Stimulated activated CD4-positive, alpha-beta T cell treated with anti-CD3 and anti-CD28 coated beads, Interleukin-12 subunit alpha, Interleukin-12 subunit beta, amount 100 ng/mL, for 24 hours (primary cell): ENCODE data around the gene EEF2KMT.
A peak's percentile ranks its signal among the peaks of the same experiment; 100 is the strongest.
"Not testable (repeated sequence)": the region's sequence is repeated elsewhere in the genome, so short reads cannot be mapped to it uniquely, and the experiment has no call there.

Experiments used
- DNase-seq, 2 experiments: peaks; one replicate each; pipeline ENCODE4 v3.0.0-alpha.2; 2020; ENCODE audit warnings: low read depth in 2 of 2

EEF2KMT gene

GRCh38 chr16:5095145-5095830 is 2.3 kb downstream of the EEF2KMT start:
- not testable (repeated sequence) for DNase-seq

- DNase-seq, result not testable (repeated sequence)
These were observed 3.8 kb downstream of the EEF2KMT start for GRCh38 chr16:5093746-5094145.

GRCh38 chr16:5093081-5093480 is 4.5 kb downstream of the EEF2KMT start:
- not testable (repeated sequence) for DNase-seq

GRCh38 chr16:5090592-5090991 is 7.0 kb downstream of the EEF2KMT start:
- DNase-seq, result not testable (repeated sequence)

GRCh38 chr16:5089911-5090555 is 7.6 kb downstream of the EEF2KMT start:
- DNase-seq, result not testable (repeated sequence)

- not testable (repeated sequence) for DNase-seq
These were observed 8.7 kb downstream of the EEF2KMT start for GRCh38 chr16:5088936-5089335.

- not testable (repeated sequence) for DNase-seq
These were observed 9.4 kb downstream of the EEF2KMT start for GRCh38 chr16:5088086-5088790.

GRCh38 chr16:5085716-5086115 is 11.9 kb downstream of the EEF2KMT start:
- DNase-seq, result not testable (repeated sequence)

GRCh38 chr16:5084802-5085201 is 12.8 kb downstream of the EEF2KMT start:
- DNase-seq, result peak; percentile 17 to 46

- not testable (repeated sequence) for DNase-seq
These were observed 13.4 kb downstream of the EEF2KMT start for GRCh38 chr16:5084099-5084731.

- not testable (repeated sequence) for DNase-seq
These were observed 13.9 kb downstream of the EEF2KMT start for GRCh38 chr16:5083646-5084045.

GRCh38 chr16:5080996-5081395 is 16.6 kb downstream of the EEF2KMT start:
- DNase-seq, result not testable (repeated sequence)

- not testable (repeated sequence) for DNase-seq
These were observed 17.1 kb downstream of the EEF2KMT start for GRCh38 chr16:5080461-5080860.

- no peak for DNase-seq
These were observed 19.0 kb downstream of the EEF2KMT start for GRCh38 chr16:5078626-5079025.

- no peak for DNase-seq
These were observed 20.3 kb downstream of the EEF2KMT start for GRCh38 chr16:5077304-5077703.

- DNase-seq, result no peak
These were observed 22.0 kb downstream of the EEF2KMT start for GRCh38 chr16:5075637-5076036.

- not testable (repeated sequence) for DNase-seq
These were observed 23.8 kb downstream of the EEF2KMT start for GRCh38 chr16:5073771-5074170.

- DNase-seq, result no peak
These were observed 24.3 kb downstream of the EEF2KMT start for GRCh38 chr16:5073279-5073629.

GRCh38 chr16:5072334-5073278 is 25.0 kb downstream of the EEF2KMT start:
- no peak for DNase-seq

GRCh38 chr16:5071681-5072333 is 25.8 kb downstream of the EEF2KMT start, which contains the start of gene ALG1:
Gene ALG1 (plus strand): TSS chr16:5071843. CDS start chr16:5071850, 7 bp downstream.
- peak; percentile 74 to 80 for DNase-seq

- DNase-seq, result no peak
These were observed 26.3 kb downstream of the EEF2KMT start for GRCh38 chr16:5071341-5071680.
